HUES6 (cell line): ENCODE data around the gene MTMR1.

Source experiments
- H3K27ac ChIP-seq: 2 replicates; pipeline ENCODE4 v1.7.0; 2013; ENCODE audit warnings: low read depth, mild to moderate bottlenecking, low read length, inconsistent platforms
- H3K27me3 ChIP-seq: 2 replicates; pipeline ENCODE4 v1.6.1; 2013; ENCODE audit warnings: low read length; ENCODE audit not compliant: control insufficient read depth, insufficient read depth
- H3K36me3 ChIP-seq: 2 replicates; pipeline ENCODE4 v1.6.1; 2013; ENCODE audit warnings: low read length; ENCODE audit not compliant: control insufficient read depth, insufficient read depth
- H3K4me1 ChIP-seq: 2 replicates; pipeline ENCODE4 v1.6.1; 2013; ENCODE audit warnings: low read length; ENCODE audit not compliant: control insufficient read depth, insufficient read depth
- H3K4me3 ChIP-seq: 2 replicates; pipeline ENCODE4 v1.5.1; 2013; ENCODE audit warnings: low read depth, low read length
- H3K9ac ChIP-seq: one replicate; pipeline ENCODE4 v1.6.1; 2013; ENCODE audit warnings: mild to moderate bottlenecking, low read length
- H3K9me3 ChIP-seq: 2 replicates; pipeline ENCODE4 v1.6.1; 2013; ENCODE audit warnings: low read depth, low read length; ENCODE audit not compliant: control insufficient read depth, insufficient read depth

The MTMR1 gene

GRCh38 chrX:150781677-150782076 is 88.5 kb downstream of the MTMR1 start:
- Histone ChIP-seq H3K27me3 (no peaks in the 10 kb centered on the region), H3K27ac (no peak overlapping the region), H3K4me1 (peaks cover 11% of the 10 kb centered on the region), H3K36me3 (no peaks in the 10 kb centered on the region), H3K4me3 (no peak overlapping the region), H3K9me3 (no peaks in the 10 kb centered on the region), H3K9ac (no peak overlapping the region)

- Histone ChIP-seq H3K4me1 (no peaks in the 10 kb centered on the region), H3K27me3 (no peaks in the 10 kb centered on the region), H3K27ac (no peak overlapping the region), H3K9ac (no peak overlapping the region), H3K36me3 (peaks cover 45% of the 10 kb centered on the region), H3K4me3 (no peak overlapping the region), H3K9me3 (no peaks in the 10 kb centered on the region; the same call in none of the 2 replicates)
These were observed 96.8 kb downstream of the MTMR1 start for GRCh38 chrX:150790021-150790420.

GRCh38 chrX:150792949-150793527 is 99.8 kb downstream of the MTMR1 start:
- Histone ChIP-seq H3K9me3 (no peaks in the 10 kb centered on the region; the same call in none of the 2 replicates), H3K36me3 (peaks cover 51% of the 10 kb centered on the region), H3K4me1 (no peaks in the 10 kb centered on the region), H3K9ac (no peak overlapping the region), H3K27ac (no peak overlapping the region), H3K4me3 (no peak overlapping the region), H3K27me3 (no peaks in the 10 kb centered on the region)

- Histone ChIP-seq H3K36me3 (peaks cover 4% of the 10 kb centered on the region; the same call in 1 of the 2 replicates), H3K4me3 (no peak overlapping the region), H3K4me1 (no peaks in the 10 kb centered on the region), H3K9ac (no peak overlapping the region), H3K27ac (no peak overlapping the region), H3K27me3 (no peaks in the 10 kb centered on the region), H3K9me3 (no peaks in the 10 kb centered on the region)
These were observed 112.5 kb downstream of the MTMR1 start for GRCh38 chrX:150805736-150806135.

- Histone ChIP-seq H3K36me3 (peaks cover 4% of the 10 kb centered on the region; the same call in 1 of the 2 replicates), H3K9me3 (no peaks in the 10 kb centered on the region), H3K4me1 (no peaks in the 10 kb centered on the region), H3K27me3 (no peaks in the 10 kb centered on the region), H3K27ac (no peak overlapping the region), H3K4me3 (no peak overlapping the region), H3K9ac (no peak overlapping the region)
These were observed 113.6 kb downstream of the MTMR1 start for GRCh38 chrX:150806827-150807226.

GRCh38 chrX:150813922-150814321 is 120.7 kb downstream of the MTMR1 start:
- no peak overlapping the region for H3K9ac ChIP-seq
- no peaks in the 10 kb centered on the region for H3K27me3 ChIP-seq
- H3K4me3 ChIP-seq = no peak overlapping the region
- no peaks in the 10 kb centered on the region for H3K9me3 ChIP-seq
- no peak overlapping the region for H3K27ac ChIP-seq
- peaks cover 15% of the 10 kb centered on the region for H3K36me3 ChIP-seq
- no peaks in the 10 kb centered on the region for H3K4me1 ChIP-seq
